Fibroblast of upper back skin (primary cell): ENCODE data around the gene HOXA4.

Experiments used
- DNase-seq: peaks from one replicate; pipeline ENCODE4 v3.0.0-alpha.2; 2013

The HOXA4 gene

DNA sequence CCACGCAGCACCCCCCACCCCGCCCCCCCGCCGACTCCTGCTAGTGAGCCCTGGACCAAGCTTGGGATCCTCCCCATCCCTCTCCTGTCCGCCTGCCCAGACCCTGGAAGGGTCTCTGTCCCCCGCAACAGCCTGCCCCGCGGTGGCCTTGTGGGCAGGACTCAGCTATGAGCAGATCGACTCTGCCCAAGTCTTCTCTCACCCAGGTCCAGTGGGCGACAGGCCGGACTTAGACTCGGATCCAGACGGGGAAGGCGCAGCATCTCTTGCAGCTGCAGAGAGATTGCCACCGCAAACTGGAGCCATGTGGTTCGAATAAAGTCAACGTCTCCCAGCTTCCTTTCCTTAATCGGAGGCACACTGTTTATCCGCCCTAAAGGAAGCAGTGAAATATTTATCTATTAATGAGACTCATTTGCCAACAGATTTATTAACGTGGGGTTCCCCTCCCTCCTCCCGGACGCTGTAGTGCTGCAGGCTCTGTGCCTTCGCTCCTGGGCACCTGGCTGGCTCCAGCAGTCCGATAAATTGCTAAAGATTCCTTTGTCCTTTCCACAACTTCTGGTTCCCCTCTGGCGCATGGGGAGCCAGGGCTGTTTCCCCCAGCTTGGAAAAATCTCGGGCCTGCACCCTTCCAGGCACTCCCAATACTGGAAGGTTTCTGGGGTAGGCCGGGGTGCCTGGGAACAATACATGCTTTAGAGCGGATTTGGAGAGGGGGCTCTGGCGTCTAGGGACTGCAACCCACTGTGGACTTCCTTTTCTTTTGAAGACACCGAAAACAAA is 26.6 kb upstream of the HOXA4 start:
- no peak for DNase-seq

DNA sequence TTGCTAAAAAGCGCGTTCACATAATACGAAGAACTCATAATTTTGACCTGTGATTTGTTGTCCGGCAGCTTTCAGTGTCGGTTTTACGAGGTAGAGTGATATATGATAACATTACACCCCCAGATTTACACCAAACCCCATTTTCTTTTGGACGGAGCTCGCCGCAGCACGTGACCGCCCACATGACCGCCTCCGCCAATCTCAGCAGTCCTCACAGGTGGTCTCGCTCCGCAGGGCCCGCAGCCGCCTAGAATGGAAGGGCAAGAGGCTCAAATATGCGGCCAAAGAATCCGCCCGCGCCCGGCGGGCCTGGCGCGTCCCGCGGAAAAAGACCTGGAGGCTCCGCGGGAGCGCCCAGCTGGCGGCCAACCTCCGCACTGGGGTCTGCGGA is 25.9 kb upstream of the HOXA4 start, which contains the start of gene HOXA7:
Gene HOXA7, minus strand, starts transcription at position 168 of the 391 bp plus-strand sequence. Its CDS starts 130 bp downstream, at position 38.
- DNase-seq = peak; percentile 58

DNA sequence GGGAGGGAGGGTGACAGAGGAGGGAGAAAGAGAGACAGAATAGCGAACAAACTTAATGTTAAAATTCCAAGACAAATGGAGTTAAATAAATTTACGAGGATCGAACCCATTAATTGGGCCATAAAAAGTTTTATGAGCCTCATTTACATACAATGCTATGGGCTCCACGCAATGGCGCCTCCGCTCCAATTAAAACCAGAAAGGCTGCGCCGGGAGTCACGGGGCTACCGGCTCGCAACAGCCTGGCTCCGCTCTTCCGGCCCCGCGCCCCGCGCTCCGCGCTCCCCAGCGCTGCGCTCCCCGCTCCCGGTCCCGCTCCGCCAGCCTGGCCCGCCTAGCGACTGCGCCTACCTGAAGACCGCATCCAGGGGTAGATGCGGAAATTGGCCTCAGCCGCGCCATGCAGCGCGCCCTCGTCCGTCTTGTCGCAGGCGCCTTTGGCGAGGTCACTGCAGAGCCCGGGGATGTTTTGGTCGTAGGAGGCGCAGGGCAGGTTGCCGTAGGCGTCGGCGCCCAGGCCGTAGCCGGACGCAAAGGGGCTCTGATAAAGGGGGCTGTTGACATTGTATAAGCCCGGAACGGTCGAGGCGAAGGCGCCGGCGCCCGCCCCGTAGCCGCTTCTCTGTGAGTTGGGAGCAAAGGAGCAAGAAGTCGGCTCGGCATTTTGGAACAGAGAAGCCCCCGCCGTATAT is 25.4 kb upstream of the HOXA4 start:
- DNase-seq = no peak

GRCh38 chr7:27154901-27155815 is 24.6 kb upstream of the HOXA4 start:
- DNase-seq = no peak

- no peak for DNase-seq
Observed at GRCh38 chr7:27154369-27154768, 23.8 kb upstream of the HOXA4 start.

GRCh38 chr7:27153526-27153925 is 23.0 kb upstream of the HOXA4 start:
- DNase-seq = no peak

DNA sequence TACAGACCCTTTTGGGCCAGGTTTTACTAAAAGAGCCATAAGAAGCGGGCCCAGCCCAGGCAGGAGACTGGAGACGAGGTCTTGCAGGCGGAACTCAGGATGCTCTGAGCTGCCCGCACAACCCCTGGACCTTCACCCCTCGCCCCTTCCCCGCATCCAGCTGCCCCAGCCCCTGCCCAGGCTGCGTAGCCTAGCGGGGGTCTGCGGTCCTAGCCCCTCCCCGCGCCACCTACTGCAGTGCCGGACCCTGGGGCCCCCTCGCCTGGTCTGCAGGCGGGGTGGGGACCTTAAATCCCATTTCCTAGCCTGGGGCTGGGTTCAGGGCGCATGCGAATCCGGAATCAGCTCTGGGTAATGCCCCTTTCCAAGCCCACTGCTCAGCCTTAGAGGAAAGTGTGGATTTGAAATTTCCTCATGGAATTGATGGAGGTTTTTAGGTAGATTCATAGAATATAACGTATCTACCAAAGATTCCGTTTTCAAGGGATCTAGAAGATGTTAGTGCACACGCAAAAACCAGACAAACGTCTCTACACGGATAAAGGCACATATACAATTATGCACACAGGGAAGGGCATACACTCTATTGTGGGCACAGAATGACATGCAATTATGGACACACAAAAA is 22.4 kb upstream of the HOXA4 start:
- DNase-seq = no peak

- DNase-seq = peak; percentile 53
Observed at GRCh38 chr7:27151931-27152815, 21.6 kb upstream of the HOXA4 start, which contains the start of gene HOXA3. HOXA3 (minus strand) TSS chr7:27152583; CDS start chr7:27110640, 41,943 bp downstream.

- no peak for DNase-seq
Observed at GRCh38 chr7:27151341-27151930, 20.9 kb upstream of the HOXA4 start.

- DNase-seq = peak; percentile 70
Observed at GRCh38 chr7:27150568-27151340, 20.2 kb upstream of the HOXA4 start.

- no peak for DNase-seq
Observed at GRCh38 chr7:27149842-27150567, 19.4 kb upstream of the HOXA4 start.

GRCh38 chr7:27148756-27149641 is 18.4 kb upstream of the HOXA4 start:
- no peak for DNase-seq

- DNase-seq = no peak
Observed at GRCh38 chr7:27148031-27148755, 17.6 kb upstream of the HOXA4 start.

DNA sequence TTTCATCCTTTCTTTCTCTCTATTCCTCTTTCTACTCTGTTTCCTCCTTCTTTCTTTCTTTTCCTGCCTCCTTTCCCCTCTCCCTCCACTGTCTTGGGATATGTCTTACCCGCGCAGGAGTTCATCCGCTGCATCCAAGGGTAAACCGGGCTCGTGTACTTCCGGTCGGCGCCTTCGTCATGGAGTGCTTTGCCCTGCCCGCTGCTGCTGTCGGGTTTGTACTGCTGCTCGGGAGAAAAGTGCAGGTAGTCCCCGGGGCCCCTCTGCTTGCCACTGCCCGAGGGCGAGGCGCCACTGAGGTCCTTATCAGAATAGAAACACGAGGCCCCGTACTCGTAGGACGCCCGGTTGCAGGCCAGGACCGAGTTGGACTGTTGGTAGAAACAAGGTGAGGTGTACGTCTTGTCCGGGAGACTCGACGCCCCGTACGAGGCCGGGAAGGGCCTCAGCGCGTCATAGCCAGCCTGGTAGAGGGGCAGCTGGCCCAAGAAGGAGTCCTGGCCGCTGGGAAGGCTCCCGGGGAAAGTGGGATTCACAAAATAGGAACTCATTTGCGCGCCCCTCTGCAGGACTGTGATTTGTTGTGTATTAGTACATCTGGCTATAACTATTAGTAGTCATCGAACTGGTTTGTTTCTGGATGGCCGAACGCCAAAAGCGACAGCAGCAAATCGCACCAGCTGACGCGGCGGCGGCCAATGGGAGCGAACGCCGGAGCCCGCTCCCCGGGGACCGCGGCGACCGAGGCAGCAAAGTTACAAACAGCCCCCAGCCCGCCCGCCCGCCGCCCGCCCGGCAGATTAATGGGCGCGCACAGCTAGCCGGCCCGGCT is 16.9 kb upstream of the HOXA4 start, which contains the start of gene HOXA6:
Gene HOXA6, minus strand, starts transcription at position 576 of the 832 bp plus-strand sequence. Its CDS starts 25 bp downstream, at position 551.
- no peak for DNase-seq

GRCh38 chr7:27146491-27147198 is 16.1 kb upstream of the HOXA4 start:
- no peak for DNase-seq

DNA sequence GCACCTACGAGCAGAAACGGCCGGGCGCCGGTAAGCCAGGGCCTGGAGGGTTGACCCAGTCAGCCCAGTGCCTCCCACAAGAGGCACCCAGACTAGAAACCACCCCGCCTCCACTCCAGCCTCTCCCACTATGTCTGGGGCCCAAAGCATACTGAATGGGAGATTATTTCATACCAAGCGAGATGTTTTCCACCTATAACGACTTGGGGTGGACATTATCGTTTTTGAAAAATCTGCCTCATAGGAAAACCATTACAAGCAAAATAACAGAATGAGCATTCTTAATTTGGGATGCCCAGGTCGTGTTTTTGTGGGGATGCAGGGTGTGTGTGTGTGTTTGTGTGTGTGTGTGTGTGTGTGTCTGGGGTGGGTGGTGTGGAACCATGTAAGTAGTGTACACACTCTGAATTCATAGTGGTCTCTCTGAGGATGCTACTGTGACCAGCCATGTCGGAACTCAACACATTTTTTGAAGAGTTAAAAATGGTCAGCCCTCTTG is 15.4 kb upstream of the HOXA4 start:
- no peak for DNase-seq
